ENCODE measurements around the gene THRAP3. TPM values are rescaled to one million over a fixed set of nuclear protein-coding genes. Genes with fewer than 3 reads are reported as not detected.

Gene THRAP3
- polyA plus RNA-seq, 1 donor, result 94.3 TPM

- DNase-seq, result peak; percentile 96 to 98
- Histone ChIP-seq H3K27ac (ENCODE audit: low read length) (peak overlapping the region; percentile 99), H3K36me3 (ENCODE audit: control insufficient read depth, insufficient read depth, low read length) (peaks cover 33% of the 10 kb centered on the region), H3K9me3 (ENCODE audit: control insufficient read depth, low read depth, low read length) (no peaks in the 10 kb centered on the region), H3K4me1 (ENCODE audit: control insufficient read depth, insufficient read depth, low read length) (peaks cover 40% of the 10 kb centered on the region), H3K27me3 (ENCODE audit: control insufficient read depth, insufficient read depth, low read length) (no peaks in the 10 kb centered on the region), H3K4me3 (ENCODE audit: low read length) (peak overlapping the region; percentile 72)
- WGBS (ENCODE audit: insufficient coverage, low lambda C conversion rate), result no CpG with 5 or more reads among the region's 46 CpGs
Observed at GRCh38 chr1:36306902-36307456, 82.7 kb downstream of the THRAP3 start.

- H3K9me3 ChIP-seq (ENCODE audit: control insufficient read depth, low read depth, low read length), result no peaks in the 10 kb centered on the region
- no peak for DNase-seq
Observed at GRCh38 chr1:36307601-36308330, 83.5 kb downstream of the THRAP3 start.

GRCh38 chr1:36309397-36309796 lies 85.2 kb downstream of the THRAP3 start:
- H3K36me3 ChIP-seq (ENCODE audit: control insufficient read depth, insufficient read depth, low read length), result peaks cover 17% of the 10 kb centered on the region
- no peak for DNase-seq
- 100% methylated on average over 1 of the region's 7 CpGs for WGBS (ENCODE audit: insufficient coverage, low lambda C conversion rate)

More at GRCh38 chr1:36307601-36308330, 83.5 kb downstream of the THRAP3 start:
- 83% methylated on average over 1 of the region's 10 CpGs for WGBS (ENCODE audit: insufficient coverage, low lambda C conversion rate)
- Histone ChIP-seq H3K4me1 (ENCODE audit: control insufficient read depth, insufficient read depth, low read length) (peaks cover 32% of the 10 kb centered on the region), H3K4me3 (ENCODE audit: low read length) (peak overlapping the region; percentile 63), H3K27me3 (ENCODE audit: control insufficient read depth, insufficient read depth, low read length) (no peaks in the 10 kb centered on the region), H3K27ac (ENCODE audit: low read length) (no peak overlapping the region), H3K36me3 (ENCODE audit: control insufficient read depth, insufficient read depth, low read length) (peaks cover 28% of the 10 kb centered on the region)

GRCh38 chr1:36320291-36320761 lies 96.1 kb downstream of the THRAP3 start:
- Histone ChIP-seq H3K4me1 (ENCODE audit: control insufficient read depth, insufficient read depth, low read length) (peaks cover 19% of the 10 kb centered on the region), H3K27me3 (ENCODE audit: control insufficient read depth, insufficient read depth, low read length) (peaks cover 3% of the 10 kb centered on the region), H3K9me3 (ENCODE audit: control insufficient read depth, low read depth, low read length) (peaks cover 9% of the 10 kb centered on the region), H3K4me3 (ENCODE audit: low read length) (peak overlapping the region; percentile 42), H3K27ac (ENCODE audit: low read length) (peak overlapping the region; percentile 43), H3K36me3 (ENCODE audit: control insufficient read depth, insufficient read depth, low read length) (peaks cover 9% of the 10 kb centered on the region)
- no CpG with 5 or more reads among the region's 16 CpGs for WGBS (ENCODE audit: insufficient coverage, low lambda C conversion rate)
- no peak for DNase-seq

More at GRCh38 chr1:36309397-36309796, 85.2 kb downstream of the THRAP3 start:
- H3K4me1 ChIP-seq (ENCODE audit: control insufficient read depth, insufficient read depth, low read length), result peaks cover 23% of the 10 kb centered on the region
- no peaks in the 10 kb centered on the region for H3K9me3 ChIP-seq (ENCODE audit: control insufficient read depth, low read depth, low read length)
- no peak overlapping the region for H3K4me3 ChIP-seq (ENCODE audit: low read length)
- H3K27me3 ChIP-seq (ENCODE audit: control insufficient read depth, insufficient read depth, low read length), result no peaks in the 10 kb centered on the region
- no peak overlapping the region for H3K27ac ChIP-seq (ENCODE audit: low read length)

- peaks cover 19% of the 10 kb centered on the region for H3K4me1 ChIP-seq (ENCODE audit: control insufficient read depth, insufficient read depth, low read length)
- H3K27ac ChIP-seq (ENCODE audit: low read length), result peak overlapping the region; percentile 43
- H3K4me3 ChIP-seq (ENCODE audit: low read length), result peak overlapping the region; percentile 42
- H3K9me3 ChIP-seq (ENCODE audit: control insufficient read depth, low read depth, low read length), result peaks cover 9% of the 10 kb centered on the region
- no peak for DNase-seq
- H3K36me3 ChIP-seq (ENCODE audit: control insufficient read depth, insufficient read depth, low read length), result peaks cover 9% of the 10 kb centered on the region
- peaks cover 3% of the 10 kb centered on the region for H3K27me3 ChIP-seq (ENCODE audit: control insufficient read depth, insufficient read depth, low read length)
- WGBS (ENCODE audit: insufficient coverage, low lambda C conversion rate), result no CpG with 5 or more reads among the region's 23 CpGs
Observed at GRCh38 chr1:36320767-36321118, 96.5 kb downstream of the THRAP3 start.

GRCh38 chr1:36321119-36321951 lies 97.1 kb downstream of the THRAP3 start:
- Histone ChIP-seq H3K27ac (ENCODE audit: low read length) (peak overlapping the region; percentile 43), H3K9me3 (ENCODE audit: control insufficient read depth, low read depth, low read length) (peaks cover 9% of the 10 kb centered on the region), H3K4me3 (ENCODE audit: low read length) (peak overlapping the region; percentile 42), H3K36me3 (ENCODE audit: control insufficient read depth, insufficient read depth, low read length) (peaks cover 9% of the 10 kb centered on the region), H3K27me3 (ENCODE audit: control insufficient read depth, insufficient read depth, low read length) (peaks cover 3% of the 10 kb centered on the region), H3K4me1 (ENCODE audit: control insufficient read depth, insufficient read depth, low read length) (peaks cover 19% of the 10 kb centered on the region)
- DNase-seq, result peak; percentile 70 to 76
- WGBS (ENCODE audit: insufficient coverage, low lambda C conversion rate), result no CpG with 5 or more reads among the region's 59 CpGs

- Histone ChIP-seq H3K9me3 (ENCODE audit: control insufficient read depth, low read depth, low read length) (peaks cover 9% of the 10 kb centered on the region), H3K4me1 (ENCODE audit: control insufficient read depth, insufficient read depth, low read length) (peaks cover 19% of the 10 kb centered on the region), H3K4me3 (ENCODE audit: low read length) (peak overlapping the region; percentile 49), H3K36me3 (ENCODE audit: control insufficient read depth, insufficient read depth, low read length) (peaks cover 9% of the 10 kb centered on the region), H3K27ac (ENCODE audit: low read length) (peak overlapping the region; percentile 5), H3K27me3 (ENCODE audit: control insufficient read depth, insufficient read depth, low read length) (peaks cover 3% of the 10 kb centered on the region)
- WGBS (ENCODE audit: insufficient coverage, low lambda C conversion rate), result no CpG with 5 or more reads among the region's 67 CpGs
- no peak for DNase-seq
Observed at GRCh38 chr1:36322041-36322785, 98.0 kb downstream of the THRAP3 start.

GRCh38 chr1:36322786-36323635 lies 98.8 kb downstream of the THRAP3 start:
- H3K4me3 ChIP-seq (ENCODE audit: low read length), result peak overlapping the region; percentile 49
- peaks cover 3% of the 10 kb centered on the region for H3K27me3 ChIP-seq (ENCODE audit: control insufficient read depth, insufficient read depth, low read length)
- peaks cover 19% of the 10 kb centered on the region for H3K4me1 ChIP-seq (ENCODE audit: control insufficient read depth, insufficient read depth, low read length)
- H3K9me3 ChIP-seq (ENCODE audit: control insufficient read depth, low read depth, low read length), result peaks cover 9% of the 10 kb centered on the region
- H3K36me3 ChIP-seq (ENCODE audit: control insufficient read depth, insufficient read depth, low read length), result peaks cover 7% of the 10 kb centered on the region
- no CpG with 5 or more reads among the region's 83 CpGs for WGBS (ENCODE audit: insufficient coverage, low lambda C conversion rate)
- peak in 1 of 2 donors; percentile 68 for DNase-seq
- peak overlapping the region; percentile 52 for H3K27ac ChIP-seq (ENCODE audit: low read length)

- peak within 1 kb of the TSS; percentile 49 for H3K4me3 ChIP-seq (ENCODE audit: low read length)
Observed at GRCh38 chr1:36323636-36324352, 99.6 kb downstream of the THRAP3 start, which contains the start of gene EVA1B. Gene EVA1B (minus strand): TSS chr1:36323645. CDS start chr1:36323037, 608 bp downstream.

More at GRCh38 chr1:36323636-36324352, 99.6 kb downstream of the THRAP3 start, which contains the start of gene EVA1B:
- peaks cover 7% of the 10 kb centered on the region for H3K36me3 ChIP-seq (ENCODE audit: control insufficient read depth, insufficient read depth, low read length)
- no CpG with 5 or more reads among the region's 36 CpGs for WGBS (ENCODE audit: insufficient coverage, low lambda C conversion rate)
- H3K9me3 ChIP-seq (ENCODE audit: control insufficient read depth, low read depth, low read length), result peaks cover 9% of the 10 kb centered on the region
- peak within 1 kb of the TSS; percentile 74 for H3K27ac ChIP-seq (ENCODE audit: low read length)
- peaks cover 3% of the 10 kb centered on the region for H3K27me3 ChIP-seq (ENCODE audit: control insufficient read depth, insufficient read depth, low read length)
- DNase-seq, result peak; percentile 76 to 84
- peaks cover 19% of the 10 kb centered on the region for H3K4me1 ChIP-seq (ENCODE audit: control insufficient read depth, insufficient read depth, low read length)
